Thoracic aorta (tissue), 2 donors: ENCODE results near the gene RBM33. TPM values are rescaled to one million over a fixed set of nuclear protein-coding genes. Genes with fewer than 3 reads are reported as not detected.

Experiments
- ATAC-seq: fragments of 150-250 bp; one replicate; pipeline ENCODE4 v1.8.0; 2017; ENCODE audit warnings: low read depth; ENCODE audit not compliant: insufficient number of reproducible peaks, low FRiP score
- DNase-seq: peaks from one replicate; pipeline ENCODE4 v3.0.0-alpha.2; 2020; ENCODE audit warnings: low spot score
- H3K27ac ChIP-seq, 2 donors: fragments of 200-600 bp; sonication (generic); 1 replicate in 1 of 2; 2 replicates in 1 of 2; pipeline ENCODE4 v1.5.1; 2016; ENCODE audit warnings: mild to moderate bottlenecking in 2 of 2, moderate library complexity in 2 of 2
- H3K27me3 ChIP-seq: fragments of 200-600 bp; sonication (generic); replicated peaks from 2 replicates; pipeline ENCODE4 v1.6.0; 2016; ENCODE audit warnings: mild to moderate bottlenecking; ENCODE audit not compliant: insufficient read depth
- H3K36me3 ChIP-seq: fragments of 200-600 bp; sonication (generic); one replicate; pipeline ENCODE4 v1.5.1; 2016
- H3K4me1 ChIP-seq, 2 donors: fragments of 200-600 bp; sonication (generic); 1 replicate in 1 of 2; 2 replicates in 1 of 2; pipeline versions ENCODE4 v1.5.1 to v1.6.0; 2016; ENCODE audit warnings: low read depth in 2 of 2, mild to moderate bottlenecking in 1 of 2; ENCODE audit not compliant: control insufficient read depth in 1 of 2
- H3K4me3 ChIP-seq: fragments of 200-600 bp; sonication (generic); 2 replicates; pipeline ENCODE4 v1.5.1; 2016; ENCODE audit warnings: mild to moderate bottlenecking
- H3K9me3 ChIP-seq: fragments of 200-600 bp; sonication (generic); 2 replicates; pipeline ENCODE4 v1.5.1; 2016
- total RNA-seq, 2 donors: library from RNA; depleted of rRNA; stranded (reverse); fragments of >200 nt; gene quantifications; one replicate each; pipeline versions ENCODE4 v1.1.0 to v1.2.3, GENCODE V29; 2016
- TF ChIP-seq, protein P1 (sequence below): fragments of 200-600 bp; sonication (generic); IDR thresholded peaks from one replicate; pipeline ENCODE4 v1.5.1; 2019; ENCODE audit warnings: antibody characterized with exemption

The RBM33 gene
- total RNA-seq, 2 donors from 2014 or later: 64.6 to 80.3 TPM

DNA sequence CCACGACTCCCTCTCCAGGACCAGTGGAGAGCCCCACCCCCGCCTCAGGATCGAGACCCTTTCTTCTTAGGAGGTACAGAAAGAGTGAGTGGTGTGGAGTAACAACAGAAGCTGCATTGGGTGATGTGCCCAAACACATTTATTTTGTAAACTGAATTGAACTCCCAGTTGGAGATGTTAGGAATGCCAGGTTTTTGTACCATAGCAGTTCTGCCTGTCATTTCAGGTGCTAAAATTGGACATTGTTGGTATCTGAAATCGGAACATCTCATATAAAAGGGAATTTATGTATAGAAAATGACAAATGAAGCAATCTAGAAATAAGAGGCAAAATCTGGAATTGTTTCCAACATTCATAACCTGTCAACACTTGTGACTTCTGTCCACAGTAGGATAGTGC is 93.1 kb downstream of the RBM33 start:
- Histone ChIP-seq H3K4me3 (no peak overlapping the region), H3K36me3 (peaks cover 36% of the 10 kb centered on the region), H3K27me3 (no peaks in the 10 kb centered on the region), H3K9me3 (no peaks in the 10 kb centered on the region), H3K27ac (no peak overlapping the region), H3K4me1 (no peaks in the 10 kb centered on the region)
- TF ChIP-seq, protein P1, sequence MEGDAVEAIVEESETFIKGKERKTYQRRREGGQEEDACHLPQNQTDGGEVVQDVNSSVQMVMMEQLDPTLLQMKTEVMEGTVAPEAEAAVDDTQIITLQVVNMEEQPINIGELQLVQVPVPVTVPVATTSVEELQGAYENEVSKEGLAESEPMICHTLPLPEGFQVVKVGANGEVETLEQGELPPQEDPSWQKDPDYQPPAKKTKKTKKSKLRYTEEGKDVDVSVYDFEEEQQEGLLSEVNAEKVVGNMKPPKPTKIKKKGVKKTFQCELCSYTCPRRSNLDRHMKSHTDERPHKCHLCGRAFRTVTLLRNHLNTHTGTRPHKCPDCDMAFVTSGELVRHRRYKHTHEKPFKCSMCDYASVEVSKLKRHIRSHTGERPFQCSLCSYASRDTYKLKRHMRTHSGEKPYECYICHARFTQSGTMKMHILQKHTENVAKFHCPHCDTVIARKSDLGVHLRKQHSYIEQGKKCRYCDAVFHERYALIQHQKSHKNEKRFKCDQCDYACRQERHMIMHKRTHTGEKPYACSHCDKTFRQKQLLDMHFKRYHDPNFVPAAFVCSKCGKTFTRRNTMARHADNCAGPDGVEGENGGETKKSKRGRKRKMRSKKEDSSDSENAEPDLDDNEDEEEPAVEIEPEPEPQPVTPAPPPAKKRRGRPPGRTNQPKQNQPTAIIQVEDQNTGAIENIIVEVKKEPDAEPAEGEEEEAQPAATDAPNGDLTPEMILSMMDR: no peak
- ATAC-seq: no peak
- DNase-seq: no peak

GRCh38 chr7:155738104-155738503 is 93.6 kb downstream of the RBM33 start:
- Histone ChIP-seq H3K4me3 (no peak overlapping the region), H3K27me3 (no peaks in the 10 kb centered on the region), H3K36me3 (peaks cover 36% of the 10 kb centered on the region), H3K27ac (no peak overlapping the region), H3K4me1 (no peaks in the 10 kb centered on the region), H3K9me3 (no peaks in the 10 kb centered on the region)
- DNase-seq: no peak
- no peak for ATAC-seq
- TF ChIP-seq, protein P1: no peak

GRCh38 chr7:155738652-155739537 is 94.4 kb downstream of the RBM33 start:
- Histone ChIP-seq H3K27ac (no peak overlapping the region), H3K4me1 (no peaks in the 10 kb centered on the region), H3K4me3 (no peak overlapping the region), H3K36me3 (peaks cover 36% of the 10 kb centered on the region), H3K27me3 (no peaks in the 10 kb centered on the region), H3K9me3 (no peaks in the 10 kb centered on the region)
- DNase-seq (no peak), ATAC-seq (no peak)
- TF ChIP-seq, protein P1: peak; percentile 45

DNA sequence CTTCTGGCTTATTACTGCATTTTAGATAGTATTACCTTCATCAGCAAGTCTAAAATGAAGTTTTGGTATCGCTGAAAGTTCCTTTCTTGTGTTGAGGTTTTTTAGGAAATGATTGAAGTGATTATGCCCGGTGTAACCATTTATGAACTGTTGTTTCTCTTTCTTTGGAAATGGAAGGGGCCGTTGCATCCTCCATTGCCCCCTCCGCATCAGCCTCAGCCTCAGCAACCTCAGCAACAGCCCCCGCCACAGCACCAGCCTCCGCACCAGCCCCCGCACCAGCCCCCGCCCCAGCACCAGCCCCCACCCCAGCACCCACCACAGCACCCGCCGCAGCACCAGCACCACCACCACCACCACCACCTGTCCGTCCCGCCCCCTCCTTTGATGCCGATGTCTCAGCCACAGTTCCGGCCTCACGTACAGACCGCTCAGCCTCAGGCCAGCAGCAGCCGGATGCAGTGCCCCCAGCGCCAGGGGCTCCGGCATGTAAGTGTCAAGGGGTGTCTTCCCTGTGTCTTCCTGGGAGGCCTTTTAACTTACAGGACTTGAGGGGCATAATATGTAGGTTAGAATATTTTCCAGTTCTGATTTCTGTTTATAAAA is 95.2 kb downstream of the RBM33 start:
- H3K27ac ChIP-seq: no peak overlapping the region
- H3K36me3 ChIP-seq: peaks cover 36% of the 10 kb centered on the region
- no peaks in the 10 kb centered on the region for H3K9me3 ChIP-seq
- DNase-seq (no peak), ATAC-seq (no peak)
- no peaks in the 10 kb centered on the region for H3K27me3 ChIP-seq
- H3K4me1 ChIP-seq: no peaks in the 10 kb centered on the region
- TF ChIP-seq, protein P1: no peak
- no peak overlapping the region for H3K4me3 ChIP-seq

DNA sequence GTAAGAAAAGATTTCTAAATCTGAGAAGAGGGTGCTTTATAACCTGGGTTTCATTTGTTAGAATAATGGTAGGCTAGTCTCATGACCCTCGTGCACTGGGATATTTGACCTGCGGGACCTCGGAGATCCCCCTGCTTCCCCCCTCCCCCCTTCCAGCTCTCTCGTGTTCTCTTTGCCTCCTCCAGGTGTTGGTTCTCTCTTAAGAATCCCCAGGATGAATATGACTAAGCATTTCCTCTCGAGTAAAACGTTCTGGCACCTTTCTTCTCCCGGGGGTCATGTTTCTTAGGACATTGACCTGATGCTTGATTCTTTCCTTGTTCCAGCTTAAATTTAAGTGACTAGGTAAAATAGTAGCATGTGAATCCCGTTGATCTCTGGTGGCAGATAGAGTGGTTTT is 96.6 kb downstream of the RBM33 start:
- Histone ChIP-seq H3K27me3 (no peaks in the 10 kb centered on the region), H3K9me3 (no peaks in the 10 kb centered on the region), H3K36me3 (peaks cover 50% of the 10 kb centered on the region), H3K27ac (no peak overlapping the region), H3K4me3 (no peak overlapping the region), H3K4me1 (no peaks in the 10 kb centered on the region)
- TF ChIP-seq, protein P1: no peak
- ATAC-seq: no peak
- DNase-seq: no peak
